Measurements from ENCODE around the gene ARHGAP10. TPM values are rescaled to one million over a fixed set of nuclear protein-coding genes. Genes with fewer than 3 reads are reported as not detected.

ARHGAP10 gene
- total and polyA plus RNA-seq, 10 of the 15 experiments (the other 5 are each of a cell fraction or from before 2014, with no cell fraction given) = 1.3 to 25.8 (median 17.2) TPM

GRCh38 chr4:147734496-147734895 is 2.6 kb downstream of the ARHGAP10 start:
- H3K9ac ChIP-seq (ENCODE audit: control insufficient read depth, insufficient read depth, low read length) = peak overlapping the region; percentile 32; the same call in 1 of the 2 replicates
- H3K27me3 ChIP-seq (replicated peaks in 1 of 2; ENCODE audit: control insufficient read depth in 2 of 2, insufficient read depth in 2 of 2, low read length in 1 of 2) = no peaks in the 10 kb centered on the region
- peaks cover 0 to 3% of the 10 kb centered on the region in 2 experiments; a peak in 2 of 4 replicates for H3K36me3 ChIP-seq (ENCODE audit: control insufficient read depth in 2 of 2, insufficient read depth in 2 of 2, low read length in 1 of 2)
- peaks cover 12% of the 10 kb centered on the region for H3K4me1 ChIP-seq (ENCODE audit: control insufficient read depth, insufficient read depth, low read length)
- peak overlapping the region; percentile 91 for H3K27ac ChIP-seq (ENCODE audit: control insufficient read depth, insufficient read depth)
- RAD21 ChIA-PET (ENCODE audit: unreplicated experiment) = interaction anchor here (0.7 to 4.8 kb wide), 15 partner anchors 10 to 130 kb away, joined by 3 to 60 read pairs (median 5); no protein-coding TSS in a partner anchor
- no peak overlapping the region for H2AFZ ChIP-seq (ENCODE audit: control insufficient read depth, low read depth, low read length)
- POLR2A ChIA-PET = interaction anchor here (0.6 to 3.0 kb wide), 6 partner anchors 38 to 177 kb away, joined by 3 to 7 read pairs (median 4); partner anchors contain the start of gene TMEM184C
- DNase-seq (ENCODE audit: low read depth, low spot score) (no peak), FAIRE-seq (no peak), ATAC-seq (peak; percentile 31)
- H3K4me2 ChIP-seq (ENCODE audit: control insufficient read depth, insufficient read depth) = peak overlapping the region; percentile 79
- in situ Hi-C loops (cut with MboI) (no loop called here), intact Hi-C loops (cut with micrococcal nuclease; ENCODE audit: unreplicated experiment) (loop anchor here (2.0 to 5.0 kb wide), 2 partner anchors 44 to 113 kb away; no protein-coding TSS in a partner anchor)
- H4K20me1 ChIP-seq (ENCODE audit: control insufficient read depth, insufficient read depth) = no peaks in the 10 kb centered on the region
- 33% methylated on average over 3 of the region's 3 CpGs for WGBS (ENCODE audit: insufficient coverage, insufficient replicate concordance, low lambda C conversion rate, missing lambda C conversion rate)
- no peak for TF ChIP-seq WRNIP1 (IDR thresholded peaks at IDR 0.05; ENCODE audit: borderline replicate concordance, low read depth, low read length)
- TF ChIP-seq KDM1A (IDR thresholded peaks at IDR 0.05; ENCODE audit: borderline replicate concordance) = no peak
- no peak for TF ChIP-seq YY1 (IDR thresholded peaks at IDR 0.05; ENCODE audit: low read depth, low read length)
- TF ChIP-seq ATF3 (IDR thresholded peaks at IDR 0.05; ENCODE audit: borderline replicate concordance, extremely low read depth, low read depth, low read length) = no peak
- no peak for TF ChIP-seq PAX8 (IDR thresholded peaks at IDR 0.05)
- no peak for TF ChIP-seq POLR2AphosphoS2 (IDR thresholded peaks at IDR 0.05; ENCODE audit: low read depth, low read length)
- no peak for TF ChIP-seq BMI1 (IDR thresholded peaks at IDR 0.05; ENCODE audit: borderline replicate concordance)
- TF ChIP-seq ZNF207 (IDR thresholded peaks at IDR 0.05; ENCODE audit: borderline replicate concordance) = no peak
- no peak for TF ChIP-seq MLLT1 (IDR thresholded peaks at IDR 0.05)
- no peak for TF ChIP-seq RFX5 (IDR thresholded peaks at IDR 0.05; ENCODE audit: low read depth, low read length)
- TF ChIP-seq CREB1 (IDR thresholded peaks at IDR 0.05; ENCODE audit: low read depth) = no peak
- H3K4me3 ChIP-seq = peak overlapping the region; percentile 98
- SMC1A ChIA-PET (ENCODE audit: uncharacterized antibody, unreplicated experiment) = interaction anchor here (0.7 to 5.0 kb wide), 22 partner anchors 10 to 132 kb away, joined by 3 to 19 read pairs (median 5); no protein-coding TSS in a partner anchor
- no TSS peak for BruUV-seq (replicated peaks)
- CTCF ChIA-PET = interaction anchor here (0.6 to 9.1 kb wide), 12 partner anchors 10 to 130 kb away, joined by 3 to 94 read pairs (median 4); partner anchors contain the start of gene TMEM184C
- H3K9me3 ChIP-seq (replicated peaks; ENCODE audit: control insufficient read depth, insufficient read depth, low read length) = no peaks in the 10 kb centered on the region
- H3K79me2 ChIP-seq (ENCODE audit: control insufficient read depth, insufficient read depth, low read length) = peaks cover 80% of the 10 kb centered on the region

All from GM12878 (cell line).